Omental fat pad (tissue), 4 donors: ENCODE data around the gene CAMK2D. TPM values are rescaled to one million over a fixed set of nuclear protein-coding genes. Genes with fewer than 3 reads are reported as not detected.

Experiments used
- ATAC-seq: fragments of 150-250 bp; one replicate; pipeline ENCODE4 v1.9.1; 2016; ENCODE audit warnings: mild to moderate bottlenecking, moderate library complexity; ENCODE audit not compliant: low FRiP score
- DNase-seq: peaks from one replicate; pipeline ENCODE4 v3.0.0-alpha.2; 2019; ENCODE audit warnings: low spot score
- total RNA-seq, 4 donors: library from RNA; depleted of rRNA; stranded (reverse); fragments of >200 nt; gene quantifications; one replicate each; pipeline ENCODE4 v1.1.0, GENCODE V29; 2016
- TF ChIP-seq, protein P1 (sequence below), 3 donors: fragments of 450-650 bp; IDR thresholded peaks; one replicate each; pipeline ENCODE4 v1.5.1; 2016 to 2017; ENCODE audit warnings: antibody characterized with exemption in 3 of 3, mild to moderate bottlenecking in 3 of 3, moderate library complexity in 2 of 3

The CAMK2D gene
- total RNA-seq, 4 donors from 2014 or later: 78.7 to 86.1 (median 83.2) TPM

DNA sequence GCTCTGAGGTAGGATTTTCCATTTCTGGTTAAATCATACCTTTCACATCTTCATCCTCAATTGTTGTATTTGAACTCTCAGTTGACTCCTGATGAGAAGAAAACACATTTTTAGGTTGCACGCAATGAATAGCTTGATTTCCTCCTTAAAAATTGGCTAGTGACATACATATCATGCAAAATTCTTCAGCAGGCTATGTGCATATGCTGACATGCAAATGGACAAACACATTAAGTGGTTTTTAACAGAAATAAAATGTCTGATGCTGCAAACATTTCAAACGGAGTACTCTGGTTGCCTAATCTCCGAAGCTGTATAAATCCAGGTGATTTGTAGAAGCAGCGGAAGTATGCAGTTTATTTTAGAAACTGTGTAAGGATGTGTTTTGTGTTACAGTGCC is 261.1 kb downstream of the CAMK2D start:
- ATAC-seq: no peak
- TF ChIP-seq, protein P1, sequence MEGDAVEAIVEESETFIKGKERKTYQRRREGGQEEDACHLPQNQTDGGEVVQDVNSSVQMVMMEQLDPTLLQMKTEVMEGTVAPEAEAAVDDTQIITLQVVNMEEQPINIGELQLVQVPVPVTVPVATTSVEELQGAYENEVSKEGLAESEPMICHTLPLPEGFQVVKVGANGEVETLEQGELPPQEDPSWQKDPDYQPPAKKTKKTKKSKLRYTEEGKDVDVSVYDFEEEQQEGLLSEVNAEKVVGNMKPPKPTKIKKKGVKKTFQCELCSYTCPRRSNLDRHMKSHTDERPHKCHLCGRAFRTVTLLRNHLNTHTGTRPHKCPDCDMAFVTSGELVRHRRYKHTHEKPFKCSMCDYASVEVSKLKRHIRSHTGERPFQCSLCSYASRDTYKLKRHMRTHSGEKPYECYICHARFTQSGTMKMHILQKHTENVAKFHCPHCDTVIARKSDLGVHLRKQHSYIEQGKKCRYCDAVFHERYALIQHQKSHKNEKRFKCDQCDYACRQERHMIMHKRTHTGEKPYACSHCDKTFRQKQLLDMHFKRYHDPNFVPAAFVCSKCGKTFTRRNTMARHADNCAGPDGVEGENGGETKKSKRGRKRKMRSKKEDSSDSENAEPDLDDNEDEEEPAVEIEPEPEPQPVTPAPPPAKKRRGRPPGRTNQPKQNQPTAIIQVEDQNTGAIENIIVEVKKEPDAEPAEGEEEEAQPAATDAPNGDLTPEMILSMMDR (IDR thresholded peaks at IDR 0.05): no peak

DNA sequence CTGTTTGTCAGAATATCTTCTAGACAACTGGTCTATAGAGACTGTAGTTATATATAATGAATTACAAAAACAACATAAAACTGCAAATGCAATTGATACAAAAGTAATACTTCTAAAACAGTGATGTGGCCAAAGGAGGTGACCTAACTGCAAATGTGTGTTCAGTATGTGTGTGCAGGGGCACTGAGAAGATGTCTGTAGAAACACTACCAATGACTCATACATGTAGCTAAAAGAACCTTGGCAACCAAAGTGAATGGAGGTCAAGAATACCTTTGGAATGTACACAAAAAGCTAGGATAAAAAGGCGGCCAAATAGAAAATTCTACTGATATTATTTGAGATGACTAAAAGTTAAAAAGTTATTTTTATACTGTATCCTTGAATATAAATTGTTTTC is 261.8 kb downstream of the CAMK2D start:
- DNase-seq (no peak), ATAC-seq (no peak)
- TF ChIP-seq, protein P1 (IDR thresholded peaks at IDR 0.05): no peak

More for the DNA sequence above, 261.1 kb downstream of the CAMK2D start:
- no peak for DNase-seq

GRCh38 chr4:113499166-113499565 is 262.4 kb downstream of the CAMK2D start:
- TF ChIP-seq, protein P1 (IDR thresholded peaks at IDR 0.05): no peak
- ATAC-seq: no peak
- DNase-seq: no peak

- DNase-seq (no peak), ATAC-seq (no peak)
- TF ChIP-seq, protein P1 (IDR thresholded peaks at IDR 0.05): no peak
Observed at GRCh38 chr4:113497154-113497884, 264.2 kb downstream of the CAMK2D start.

DNA sequence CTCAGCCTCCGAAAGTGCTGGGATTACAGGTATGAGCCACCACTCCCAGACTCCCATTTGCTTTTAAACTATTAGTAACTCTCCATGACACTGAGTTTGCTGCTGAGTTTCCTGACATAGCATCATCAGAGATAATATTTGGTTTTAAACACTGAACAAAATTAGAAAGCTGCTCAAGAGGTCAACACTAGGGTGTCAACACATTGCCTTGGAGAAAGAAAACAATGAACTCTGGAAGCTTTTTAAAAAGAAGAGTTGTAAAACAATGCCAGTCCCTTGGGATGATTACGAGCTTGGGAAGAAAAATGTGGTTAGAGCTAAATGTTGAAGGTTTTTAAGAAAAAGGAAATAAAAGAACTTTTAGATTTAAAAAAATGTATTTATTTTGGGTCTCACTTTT is 264.8 kb downstream of the CAMK2D start:
- no peak for ATAC-seq
- no peak for DNase-seq
- TF ChIP-seq, protein P1 (IDR thresholded peaks at IDR 0.05): no peak

DNA sequence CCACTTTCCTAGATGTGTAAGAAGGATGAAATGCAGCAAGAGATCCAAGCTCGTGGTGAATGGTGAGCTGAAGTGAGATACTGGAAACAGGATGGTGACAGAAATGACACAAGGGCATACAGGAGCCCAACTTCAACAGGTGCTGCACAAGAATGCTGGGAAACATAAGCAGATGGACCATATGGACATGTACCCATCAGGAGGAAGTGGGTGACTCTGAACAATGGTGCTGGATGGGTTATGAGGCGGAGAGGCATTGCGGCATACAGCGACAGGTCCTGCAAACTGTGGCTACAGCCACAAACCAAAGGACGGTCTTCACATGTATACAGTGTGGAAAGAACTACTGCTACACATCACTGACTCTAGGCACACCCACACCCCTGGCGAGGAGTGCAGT is 265.7 kb downstream of the CAMK2D start:
- TF ChIP-seq, protein P1 (IDR thresholded peaks at IDR 0.05): no peak
- no peak for ATAC-seq
- DNase-seq: no peak

- ATAC-seq: no peak
- TF ChIP-seq, protein P1 (IDR thresholded peaks at IDR 0.05): no peak
- DNase-seq: no peak
Observed at GRCh38 chr4:113483131-113483530, 278.4 kb downstream of the CAMK2D start.
